ENCODE data around the gene FAU. TPM values are rescaled to one million over a fixed set of nuclear protein-coding genes. Genes with fewer than 3 reads are reported as not detected.

FAU gene
- 477 and 542 TPM in 2 replicates for total RNA-seq

GRCh38 chr11:65121865-65122696 lies at the start of gene FAU, which contains the start of gene MRPL49:
TSS of gene FAU (minus strand) at chr11:65122134. CDS start at chr11:65121813, 321 bp downstream.
TSS of gene MRPL49 (plus strand) at chr11:65122321. CDS start at chr11:65122347, 26 bp downstream.

GRCh38 chr11:65170058-65170534 lies 48.2 kb upstream of the FAU start, which contains the start of gene SPDYC:
TSS of gene SPDYC (plus strand) at chr11:65170233. CDS start at chr11:65171358, 1,125 bp downstream.

GRCh38 chr11:65134240-65134951 lies 12.5 kb upstream of the FAU start, which contains the start of gene SYVN1:
TSS of gene SYVN1 (minus strand) at chr11:65134519. CDS start at chr11:65133601, 918 bp downstream.

GRCh38 chr11:65117206-65118096 lies 4.5 kb downstream of the FAU start, which contains the start of gene ZNHIT2:
TSS of gene ZNHIT2 (minus strand) at chr11:65117701. CDS start at chr11:65117653, 48 bp downstream.

GRCh38 chr11:65111744-65112545 lies 10.0 kb downstream of the FAU start, which contains the start of gene TM7SF2:
TSS of gene TM7SF2 (plus strand) at chr11:65111872. CDS start at chr11:65112016, 144 bp downstream.

GRCh38 chr11:65095974-65096806 lies 25.7 kb downstream of the FAU start, which contains the start of gene VPS51:
TSS of gene VPS51 (plus strand) at chr11:65096214. CDS start at chr11:65096251, 37 bp downstream.

GRCh38 chr11:65083834-65084597 lies 37.9 kb downstream of the FAU start, which contains the start of the genes CDCA5 and ZFPL1:
TSS of gene CDCA5 (minus strand) at chr11:65084040. CDS start at chr11:65083978, 62 bp downstream.
TSS of gene ZFPL1 (plus strand) at chr11:65084222. CDS start at chr11:65084699, 477 bp downstream.

Other genes with a start within 250 kb of the FAU start
- gene EHD1, start 243.5 kb downstream of the FAU start, total RNA-seq = 48.1 and 54.9 TPM in 2 replicates
- 6.5 and 8.0 TPM in 2 replicates for gene ATG2A, start 204.9 kb downstream of the FAU start, total RNA-seq
- 6.7 and 11.2 TPM in 2 replicates for gene PPP2R5B, start 197.4 kb downstream of the FAU start, total RNA-seq
- not detected in 2 replicates for gene GPHA2, start 186.2 kb downstream of the FAU start, total RNA-seq
- gene MAJIN, start 150.0 kb downstream of the FAU start, total RNA-seq = not detected in 2 replicates
- gene BATF2, start 125.2 kb downstream of the FAU start, total RNA-seq = 0.37 and 0.71 TPM in 2 replicates
- gene ARL2, start 108.0 kb downstream of the FAU start, total RNA-seq = 77.1 and 85.5 TPM in 2 replicates
- gene SNX15, start 94.7 kb downstream of the FAU start, total RNA-seq = 4.8 and 6.9 TPM in 2 replicates
- gene SAC3D1, start 80.9 kb downstream of the FAU start, total RNA-seq = 5.0 and 6.4 TPM in 2 replicates
- gene NAALADL1, start 63.6 kb downstream of the FAU start, total RNA-seq = 23.9 and 27.7 TPM in 2 replicates
- 0.85 and 1.2 TPM in 2 replicates for gene CDCA5, start 38.1 kb downstream of the FAU start, total RNA-seq
- 36.1 and 36.6 TPM in 2 replicates for gene ZFPL1, start 37.9 kb downstream of the FAU start, total RNA-seq
- 150 and 176 TPM in 2 replicates for gene VPS51, start 25.9 kb downstream of the FAU start, total RNA-seq
- 22.8 and 28.9 TPM in 2 replicates for gene TM7SF2, start 10.3 kb downstream of the FAU start, total RNA-seq
- 6.3 and 7.5 TPM in 2 replicates for gene ZNHIT2, start 4.4 kb downstream of the FAU start, total RNA-seq
- gene MRPL49, start 187 bp upstream of the FAU start, total RNA-seq = 34.8 and 41.3 TPM in 2 replicates
- gene SYVN1, start 12.4 kb upstream of the FAU start, total RNA-seq = 16.8 and 18.1 TPM in 2 replicates
- not detected in 2 replicates for gene SPDYC, start 48.1 kb upstream of the FAU start, total RNA-seq
- gene CAPN1, start 59.8 kb upstream of the FAU start, total RNA-seq = 65.3 and 72.6 TPM in 2 replicates
- gene POLA2, start 139.8 kb upstream of the FAU start, total RNA-seq = 1.4 and 1.5 TPM in 2 replicates
- 15.0 and 23.2 TPM in 2 replicates for gene CDC42EP2, start 192.7 kb upstream of the FAU start, total RNA-seq
- 26.5 and 27.7 TPM in 2 replicates for gene DPF2, start 211.7 kb upstream of the FAU start, total RNA-seq
- gene TIGD3, start 232.6 kb upstream of the FAU start, total RNA-seq = 0.14 and 0.18 TPM in 2 replicates